AG04449 (cell line): ENCODE measurements around the gene C12orf56.
A peak's percentile ranks its signal among the peaks of the same experiment; 100 is the strongest.

ENCODE experiments used
- CTCF ChIA-PET: fragments of 350-600 bp; formaldehyde crosslinking; extraction: SDS; loops from one replicate; lab custom pipeline; 2021; ENCODE audit warnings: antibody characterized with exemption; lab: Yijun Ruan, JAX
- POLR2A ChIA-PET: fragments of 400-600, 350-600 bp; formaldehyde crosslinking; extraction: SDS; loops from one replicate; lab custom pipeline; 2020; ENCODE audit warnings: antibody characterized with exemption, inconsistent platforms; lab: Yijun Ruan, JAX
- DNase-seq: peaks from one replicate; pipeline ENCODE4 v3.0.0-alpha.2; 2010; ENCODE audit warnings: low read depth, low spot score
- H3K4me3 ChIP-seq: 2 replicates; pipeline ENCODE4 v1.5.1; 2011; ENCODE audit warnings: low read depth, mild to moderate bottlenecking, control low read depth, low read length
- TF ChIP-seq, protein P1 (sequence below): IDR thresholded peaks from one replicate; pipeline ENCODE4 v1.5.1; 2011; ENCODE audit warnings: mild to moderate bottlenecking, moderate library complexity, low read length, control low read depth, inconsistent platforms; ENCODE audit not compliant: insufficient read depth; ENCODE audit errors: missing control alignments

The C12orf56 gene, protein sequence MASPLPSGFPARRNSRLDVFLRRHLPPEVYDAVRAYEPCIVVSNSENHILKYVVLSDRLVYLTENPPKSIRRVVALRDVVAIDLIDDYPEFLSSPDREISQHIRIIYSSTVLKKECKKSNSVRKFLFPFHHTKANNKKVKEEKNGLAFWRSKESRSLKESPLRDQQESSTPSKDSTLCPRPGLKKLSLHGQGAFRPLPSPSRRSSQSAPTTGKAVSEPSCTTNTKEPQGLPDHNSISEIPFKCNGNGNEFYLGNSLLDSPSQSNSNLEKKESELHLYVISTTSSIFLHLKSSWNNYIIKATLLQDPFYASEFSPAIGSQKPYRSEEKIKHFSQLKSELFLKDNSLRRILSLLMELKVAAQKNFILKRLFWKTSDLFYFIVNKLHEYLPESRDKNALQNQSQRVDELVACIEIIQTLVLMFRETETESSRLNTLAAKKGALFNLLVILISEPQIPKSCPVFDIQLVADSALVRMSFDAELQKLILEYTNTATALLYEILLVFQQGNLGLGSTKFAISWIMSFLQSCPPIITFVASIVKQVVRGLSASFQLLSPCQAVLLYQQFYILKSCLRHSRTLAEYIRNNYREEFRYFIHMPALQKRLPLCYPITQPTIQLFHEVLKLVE

GRCh38 chr12:64390275-64390851 is at the start of gene C12orf56:
Gene C12orf56 (minus strand): TSS chr12:64390758. CDS start chr12:64390565, 193 bp downstream.
- ChIA-PET POLR2A (interaction anchor here (0.7 kb wide), 1 partner anchor 313 kb away, joined by 3 read pairs; no protein-coding TSS in a partner anchor), CTCF (interaction anchor here (1.0 to 3.4 kb wide), 8 partner anchors 10 to 565 kb away, joined by 3 to 18 read pairs (median 5); no protein-coding TSS in a partner anchor)
- DNase-seq = no peak
- H3K4me3 ChIP-seq = peak within 1 kb of the TSS; percentile 56
- TF ChIP-seq, protein P1, sequence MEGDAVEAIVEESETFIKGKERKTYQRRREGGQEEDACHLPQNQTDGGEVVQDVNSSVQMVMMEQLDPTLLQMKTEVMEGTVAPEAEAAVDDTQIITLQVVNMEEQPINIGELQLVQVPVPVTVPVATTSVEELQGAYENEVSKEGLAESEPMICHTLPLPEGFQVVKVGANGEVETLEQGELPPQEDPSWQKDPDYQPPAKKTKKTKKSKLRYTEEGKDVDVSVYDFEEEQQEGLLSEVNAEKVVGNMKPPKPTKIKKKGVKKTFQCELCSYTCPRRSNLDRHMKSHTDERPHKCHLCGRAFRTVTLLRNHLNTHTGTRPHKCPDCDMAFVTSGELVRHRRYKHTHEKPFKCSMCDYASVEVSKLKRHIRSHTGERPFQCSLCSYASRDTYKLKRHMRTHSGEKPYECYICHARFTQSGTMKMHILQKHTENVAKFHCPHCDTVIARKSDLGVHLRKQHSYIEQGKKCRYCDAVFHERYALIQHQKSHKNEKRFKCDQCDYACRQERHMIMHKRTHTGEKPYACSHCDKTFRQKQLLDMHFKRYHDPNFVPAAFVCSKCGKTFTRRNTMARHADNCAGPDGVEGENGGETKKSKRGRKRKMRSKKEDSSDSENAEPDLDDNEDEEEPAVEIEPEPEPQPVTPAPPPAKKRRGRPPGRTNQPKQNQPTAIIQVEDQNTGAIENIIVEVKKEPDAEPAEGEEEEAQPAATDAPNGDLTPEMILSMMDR = peak; percentile 4

- DNase-seq = no peak
- TF ChIP-seq, protein P1 = no peak
- CTCF ChIA-PET = no interaction called here
- POLR2A ChIA-PET = no interaction called here
- H3K4me3 ChIP-seq = no peak overlapping the region
Observed at GRCh38 chr12:64440100-64440499, 49.5 kb upstream of the C12orf56 start.

- POLR2A ChIA-PET = no interaction called here
- H3K4me3 ChIP-seq = no peak overlapping the region
- TF ChIP-seq, protein P1 = no peak
- CTCF ChIA-PET = interaction anchor here (1.0 kb wide), 1 partner anchor 114 kb away, joined by 3 read pairs; no protein-coding TSS in a partner anchor
- no peak for DNase-seq
Observed at GRCh38 chr12:64433915-64434314, 43.4 kb upstream of the C12orf56 start.

GRCh38 chr12:64431791-64432190 is 41.2 kb upstream of the C12orf56 start:
- TF ChIP-seq, protein P1 = no peak
- no peak for DNase-seq
- H3K4me3 ChIP-seq = no peak overlapping the region
- POLR2A ChIA-PET = no interaction called here
- CTCF ChIA-PET = no interaction called here

DNA sequence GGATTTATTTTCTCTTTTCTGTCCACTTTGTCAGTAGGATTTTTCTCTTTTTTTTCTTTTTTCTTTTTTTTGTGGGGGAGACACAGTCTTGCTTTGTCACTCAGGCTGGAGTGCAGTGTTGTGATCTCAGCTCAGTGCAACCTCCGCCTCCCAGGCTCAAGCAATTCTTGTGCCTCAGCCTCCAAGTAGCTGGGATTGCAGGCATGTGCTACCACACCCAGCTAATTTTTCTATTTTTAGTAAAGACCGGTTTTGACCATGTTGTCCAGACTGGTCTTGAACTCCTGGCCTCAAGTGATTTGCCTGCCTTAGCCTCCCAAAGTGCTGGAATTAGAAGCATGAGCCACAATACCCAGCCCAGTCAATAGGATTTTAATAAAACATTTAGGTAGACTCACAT is 40.3 kb upstream of the C12orf56 start:
- no peak overlapping the region for H3K4me3 ChIP-seq
- no peak for DNase-seq
- ChIA-PET POLR2A (interaction anchor here (0.6 kb wide), 1 partner anchor 11 kb away, joined by 3 read pairs; no protein-coding TSS in a partner anchor), CTCF (interaction anchor here (0.9 to 1.2 kb wide), 2 partner anchors 10 to 17 kb away, joined by 3 read pairs; no protein-coding TSS in a partner anchor)
- TF ChIP-seq, protein P1 = no peak

DNA sequence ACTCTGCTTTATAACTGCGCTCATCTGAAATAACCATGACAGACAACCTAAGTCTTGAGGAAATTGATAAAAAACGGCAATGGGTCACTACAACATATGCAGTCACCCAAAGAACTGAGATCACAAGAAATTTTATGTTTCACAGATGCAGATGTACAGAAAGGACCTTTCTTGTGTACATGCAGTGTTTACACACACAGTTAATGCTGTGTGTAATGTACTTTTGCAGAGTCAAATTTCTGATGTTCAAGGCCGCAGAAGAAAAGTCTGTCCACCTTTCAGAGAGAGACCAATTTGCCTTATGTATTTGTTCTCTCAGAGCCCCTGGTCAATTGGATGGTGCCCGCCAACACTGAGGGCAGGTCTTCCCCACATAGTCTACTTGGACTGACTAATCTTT is 38.4 kb upstream of the C12orf56 start:
- ChIA-PET CTCF (no interaction called here), POLR2A (interaction anchor here (0.5 kb wide), 1 partner anchor 15 kb away, joined by 3 read pairs; no protein-coding TSS in a partner anchor)
- DNase-seq = no peak
- TF ChIP-seq, protein P1 = no peak
- H3K4me3 ChIP-seq = no peak overlapping the region
